ENCODE data around the gene DNMT3L.
A peak's percentile ranks its signal among the peaks of the same experiment; 100 is the strongest.

Gene DNMT3L

GRCh38 chr21:44279354-44280260 lies 17.9 kb upstream of the DNMT3L start:
- DNase-seq: peak in 1 of 51 donors; percentile 10

DNA sequence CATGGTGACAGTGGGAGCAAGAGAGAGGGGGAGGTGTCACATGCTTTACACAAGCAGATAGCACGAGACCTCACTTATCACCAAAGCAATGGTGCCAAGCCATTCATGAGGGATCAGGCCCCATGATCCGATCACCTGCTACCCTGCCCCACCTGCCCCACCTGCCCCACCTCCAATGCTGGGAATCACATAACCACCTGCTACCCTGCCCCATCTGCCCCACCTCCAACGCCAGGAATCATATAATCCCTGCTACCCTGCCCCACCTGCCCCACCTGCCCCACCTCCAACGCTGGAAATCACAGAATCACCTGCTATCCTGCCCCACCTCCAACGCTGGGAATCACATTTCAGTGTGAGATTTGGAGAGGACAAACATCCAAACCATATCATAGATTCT lies 13.3 kb upstream of the DNMT3L start:
- no peak for DNase-seq

DNA sequence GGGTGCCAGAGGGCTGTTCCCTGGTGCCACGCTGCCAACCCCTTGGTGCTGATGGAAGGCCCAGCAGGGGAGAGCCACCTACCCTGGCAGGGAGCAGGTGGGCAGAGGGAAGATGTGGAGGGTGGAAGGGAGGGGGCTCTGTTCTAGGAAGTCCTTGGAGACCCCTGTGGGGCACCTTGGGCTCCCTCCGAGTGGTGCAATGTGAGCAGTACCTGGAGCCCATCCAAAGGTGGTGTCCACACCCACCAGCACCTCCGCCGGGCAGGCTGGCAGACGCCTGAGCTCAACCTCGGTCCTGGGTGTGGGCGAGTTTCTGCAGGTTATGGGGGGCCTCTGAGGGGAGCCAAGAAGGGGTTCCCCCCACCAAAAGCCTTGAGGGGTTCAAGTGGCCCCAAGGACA lies 11.3 kb upstream of the DNMT3L start:
- no peak for DNase-seq

DNA sequence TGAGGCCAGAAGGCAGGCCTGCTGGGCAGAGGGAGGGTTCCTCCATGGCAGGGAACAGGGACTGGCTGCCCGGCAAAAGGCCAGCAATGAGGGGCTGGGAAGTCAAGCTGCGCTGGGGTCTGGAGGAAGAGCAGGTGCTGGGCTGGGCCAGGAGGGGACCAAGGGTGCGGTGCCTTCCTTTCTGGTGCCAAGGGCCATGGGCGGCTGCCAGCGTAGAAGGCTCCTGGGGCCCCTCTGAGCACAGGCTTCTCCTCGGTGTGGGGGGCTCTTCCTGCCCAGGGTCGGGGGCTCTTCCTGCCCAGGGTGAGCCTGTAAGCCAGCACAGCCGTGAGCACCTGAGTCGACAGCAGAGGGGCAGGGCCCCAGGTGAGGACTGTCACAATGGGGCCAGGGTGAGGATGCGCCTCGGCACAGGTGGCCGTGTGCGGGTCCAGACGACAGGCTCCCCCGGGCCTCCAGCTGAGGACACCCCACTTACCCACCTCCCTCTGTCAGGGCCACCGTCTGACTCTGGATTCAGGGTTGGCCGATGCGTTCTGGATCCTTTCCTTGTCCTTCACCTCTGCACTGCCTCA lies 10.7 kb upstream of the DNMT3L start:
- DNase-seq: no peak

DNA sequence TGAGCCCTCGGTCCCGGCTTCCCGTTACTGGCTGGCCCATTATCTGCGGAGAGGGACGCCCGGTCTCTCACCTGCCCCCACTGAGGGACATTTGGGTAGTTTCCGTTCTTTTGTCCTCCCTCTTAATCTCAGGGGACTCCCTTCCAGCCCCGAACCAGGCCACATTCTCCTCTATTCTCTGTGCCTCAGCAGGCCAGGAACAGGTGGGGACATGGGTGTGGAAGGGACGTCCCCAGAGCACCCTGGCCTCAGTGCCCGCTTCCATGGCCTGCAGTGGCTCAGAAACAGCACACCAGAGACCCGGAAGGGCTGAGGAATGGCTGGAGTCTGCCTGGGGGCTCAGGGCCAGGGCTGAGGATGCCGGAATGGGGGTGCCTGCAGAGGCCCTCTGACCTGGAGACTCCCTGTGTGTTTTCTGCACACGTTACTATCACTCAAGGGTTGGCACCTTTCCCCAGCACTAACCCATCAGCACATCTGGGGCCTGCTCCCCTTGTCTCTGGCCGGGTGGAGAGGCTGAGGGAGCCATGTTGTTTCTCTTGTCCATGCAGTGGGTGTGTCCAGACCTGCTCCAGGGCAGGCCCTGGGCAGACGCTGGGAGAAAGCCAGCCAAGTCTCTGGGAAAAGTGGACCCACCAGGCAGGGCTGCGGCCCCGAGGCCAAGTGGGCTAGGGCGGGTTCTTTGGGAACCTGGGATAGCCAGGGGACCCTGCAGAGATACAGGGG lies 10.0 kb upstream of the DNMT3L start:
- DNase-seq: no peak

GRCh38 chr21:44269090-44269489 lies 7.4 kb upstream of the DNMT3L start:
- DNase-seq: no peak

DNA sequence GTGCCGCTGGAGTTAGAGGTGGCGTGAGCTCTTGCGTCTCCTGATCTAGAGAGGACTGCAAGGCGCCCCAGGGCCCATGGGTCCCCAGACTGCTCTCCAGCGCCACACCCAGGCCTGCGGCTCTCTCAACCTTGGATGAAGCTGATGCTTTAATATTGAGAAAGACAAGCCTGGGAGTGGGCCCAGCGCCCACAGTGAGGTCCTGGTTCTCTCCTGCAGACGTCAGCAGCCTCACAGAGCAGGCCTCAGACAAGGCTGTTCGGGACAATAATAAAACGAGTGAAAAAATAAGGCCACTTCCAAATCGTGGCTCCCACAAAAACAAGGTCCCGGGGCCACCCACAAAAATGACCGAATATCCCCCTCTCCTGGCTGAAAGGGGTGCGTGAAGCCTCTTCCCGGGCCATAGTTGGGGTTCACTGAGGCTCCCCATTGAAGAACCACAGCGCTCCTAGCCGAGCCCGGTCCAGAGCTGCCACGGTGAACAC lies 6.0 kb upstream of the DNMT3L start:
- peak in 5 of 51 donors; percentile 5 to 28 (median 9) for DNase-seq

DNA sequence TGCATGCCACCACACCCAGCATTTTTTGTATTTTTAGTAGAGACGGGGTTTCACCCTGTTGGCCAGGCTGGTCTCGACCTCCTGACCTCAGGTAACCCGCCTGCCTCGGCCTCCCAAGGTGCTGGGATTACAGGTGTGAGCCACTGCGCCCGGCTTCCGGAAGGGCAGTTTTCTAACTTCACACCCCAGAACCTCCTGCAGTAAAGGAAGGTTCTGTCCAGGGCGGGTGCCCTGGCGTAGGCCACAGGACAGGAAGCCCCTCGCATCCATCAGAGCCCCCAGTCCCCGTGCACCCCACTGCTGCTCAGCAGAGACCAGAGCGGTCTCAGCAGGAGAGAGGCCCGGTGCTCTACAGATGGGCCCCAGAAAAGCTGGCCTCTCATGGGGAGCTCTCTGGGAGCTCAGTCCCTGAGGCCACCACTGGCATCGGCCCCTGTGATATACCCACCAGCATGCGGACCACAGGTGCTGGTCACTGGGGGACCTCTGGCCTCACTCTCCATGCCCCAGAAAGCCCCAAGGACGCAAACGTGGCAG lies 4.1 kb upstream of the DNMT3L start:
- no peak for DNase-seq

DNA sequence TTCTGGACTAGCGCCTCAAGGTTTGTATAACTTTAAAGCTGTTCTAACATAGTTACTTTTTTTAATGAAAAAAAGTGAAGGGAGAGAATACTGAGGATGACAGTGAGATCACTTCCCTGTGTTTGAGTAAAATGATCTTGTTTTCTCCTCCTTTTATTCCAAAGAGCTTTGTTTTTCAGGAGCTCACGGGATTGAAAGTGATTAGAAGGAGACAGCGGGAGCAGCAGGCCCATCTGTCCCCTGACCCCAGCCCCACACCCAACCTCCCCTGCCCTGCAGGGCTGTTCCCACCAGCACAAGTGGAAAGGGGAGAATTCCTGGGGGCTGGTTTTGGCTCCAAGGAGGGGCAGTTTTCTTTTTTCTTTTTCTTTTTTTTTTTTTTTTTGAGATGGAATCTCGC lies 2.1 kb upstream of the DNMT3L start:
- DNase-seq: no peak

DNA sequence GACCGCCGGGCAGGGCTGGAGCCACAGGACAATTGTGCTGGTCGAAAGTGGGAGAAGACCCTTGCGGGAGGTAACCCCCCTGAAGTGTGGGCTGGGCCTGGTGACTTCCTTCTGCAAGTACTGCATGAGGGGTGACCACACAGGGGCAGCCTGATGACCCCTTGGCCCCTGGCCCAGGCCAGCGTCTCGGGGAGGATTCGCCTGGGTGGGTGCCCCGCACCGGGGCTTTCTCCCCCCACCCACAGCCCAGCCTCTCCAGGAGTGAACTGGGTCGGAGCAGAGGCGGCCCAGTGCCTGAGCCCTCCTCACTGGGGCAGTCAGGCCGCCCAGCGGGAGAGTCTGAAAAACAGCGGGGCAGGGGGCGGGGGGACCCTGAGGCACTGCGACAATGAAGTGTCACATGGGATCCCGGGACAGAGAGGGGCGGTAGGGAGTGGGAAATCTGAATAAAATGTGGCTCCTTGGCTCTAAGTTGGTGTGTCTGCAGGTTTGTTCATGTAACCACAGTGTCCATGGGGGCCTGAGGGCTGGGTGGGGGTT lies 1.6 kb upstream of the DNMT3L start:
- no peak for DNase-seq

GRCh38 chr21:44262338-44263056 lies 800 bp upstream of the DNMT3L start:
- DNase-seq: no peak

DNA sequence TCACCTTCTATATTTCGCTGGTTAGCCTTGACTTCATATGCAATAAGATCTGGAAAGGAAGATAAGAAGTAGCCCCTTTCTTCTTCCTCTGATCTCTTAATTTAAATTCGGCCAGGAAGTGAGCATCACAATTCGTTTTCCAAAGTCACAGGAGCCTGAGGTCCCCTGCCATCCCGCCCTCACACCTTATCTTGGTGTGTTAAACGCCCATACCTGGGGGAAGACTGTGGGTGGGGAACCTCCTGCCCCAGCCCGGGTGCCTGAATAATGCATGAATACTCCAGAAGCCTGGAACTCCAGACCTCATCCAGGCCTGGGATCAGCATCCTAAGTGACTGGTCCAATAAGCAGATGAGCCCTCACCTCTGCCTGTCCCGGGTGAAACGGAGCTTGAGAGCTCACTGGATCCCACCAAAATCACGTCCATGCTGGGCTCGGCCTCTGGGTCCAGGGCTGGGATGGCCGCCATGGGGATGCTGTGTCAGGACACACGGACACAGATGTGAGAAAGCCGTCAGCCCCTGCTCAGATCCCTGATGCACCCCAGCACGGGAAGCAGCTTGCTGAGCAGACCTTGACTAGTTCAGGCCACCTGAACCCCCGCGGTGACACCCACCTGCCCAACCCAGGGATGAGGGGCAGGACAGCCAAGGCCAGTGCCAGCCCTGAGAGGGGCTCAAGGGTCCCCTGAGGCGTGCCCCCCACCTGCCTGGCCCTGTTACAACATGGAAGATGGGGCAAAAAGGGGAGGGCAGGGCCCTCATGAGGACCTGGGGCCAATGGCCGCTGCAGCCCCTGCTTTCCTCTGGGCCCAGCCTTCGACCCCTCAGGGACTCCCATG lies 686 bp downstream of the DNMT3L start:
- DNase-seq: no peak

DNA sequence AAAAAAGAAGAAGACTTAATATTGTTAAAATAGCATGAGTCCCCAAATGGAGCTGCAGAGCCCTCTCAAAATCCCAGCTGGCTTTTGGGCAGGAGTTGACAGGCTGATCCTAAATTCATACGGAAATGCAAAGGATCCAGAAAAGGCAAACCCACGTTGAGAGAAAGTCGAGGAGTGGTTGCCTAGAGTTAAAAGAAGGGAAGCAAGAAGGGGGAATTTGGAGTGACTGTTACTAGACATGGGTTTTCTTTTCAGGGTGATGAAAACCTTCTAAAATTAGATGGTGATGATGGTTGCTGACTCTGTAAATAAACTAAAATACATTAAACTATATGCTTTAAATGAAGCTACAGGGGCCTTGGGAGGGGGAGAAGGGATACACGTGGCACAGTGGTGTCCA lies 1.6 kb downstream of the DNMT3L start:
- DNase-seq: no peak

- DNase-seq: no peak
Observed at GRCh38 chr21:44259082-44259705, 2.5 kb downstream of the DNMT3L start.

- no peak for DNase-seq
Observed at GRCh38 chr21:44258056-44258725, 3.5 kb downstream of the DNMT3L start.

- no peak for DNase-seq
Observed at GRCh38 chr21:44255511-44255981, 6.2 kb downstream of the DNMT3L start.

GRCh38 chr21:44253832-44254710 lies 7.6 kb downstream of the DNMT3L start:
- no peak for DNase-seq

Measured in hypothalamus (tissue), 51 donors.